Femur (tissue), 1 donor: ENCODE results near the gene CARS2.
"Not testable (repeated sequence)": the region's sequence is repeated elsewhere in the genome, so short reads cannot be mapped to it uniquely, and the experiment has no call there.

ENCODE experiments used
- DNase-seq: peaks from one replicate; pipeline ENCODE4 v3.0.0-alpha.2; 2017

Gene CARS2

GRCh38 chr13:110680852-110681251 lies 25.1 kb downstream of the CARS2 start:
- no peak for DNase-seq

GRCh38 chr13:110677731-110678545 lies 28.0 kb downstream of the CARS2 start:
- DNase-seq, result no peak

GRCh38 chr13:110676595-110677587 lies 29.0 kb downstream of the CARS2 start:
- no peak for DNase-seq

GRCh38 chr13:110669814-110670213 lies 36.1 kb downstream of the CARS2 start:
- not testable (repeated sequence) for DNase-seq

GRCh38 chr13:110669036-110669435 lies 36.9 kb downstream of the CARS2 start:
- DNase-seq, result no peak

- no peak for DNase-seq
These were observed 39.7 kb downstream of the CARS2 start for GRCh38 chr13:110666255-110666533.

DNA sequence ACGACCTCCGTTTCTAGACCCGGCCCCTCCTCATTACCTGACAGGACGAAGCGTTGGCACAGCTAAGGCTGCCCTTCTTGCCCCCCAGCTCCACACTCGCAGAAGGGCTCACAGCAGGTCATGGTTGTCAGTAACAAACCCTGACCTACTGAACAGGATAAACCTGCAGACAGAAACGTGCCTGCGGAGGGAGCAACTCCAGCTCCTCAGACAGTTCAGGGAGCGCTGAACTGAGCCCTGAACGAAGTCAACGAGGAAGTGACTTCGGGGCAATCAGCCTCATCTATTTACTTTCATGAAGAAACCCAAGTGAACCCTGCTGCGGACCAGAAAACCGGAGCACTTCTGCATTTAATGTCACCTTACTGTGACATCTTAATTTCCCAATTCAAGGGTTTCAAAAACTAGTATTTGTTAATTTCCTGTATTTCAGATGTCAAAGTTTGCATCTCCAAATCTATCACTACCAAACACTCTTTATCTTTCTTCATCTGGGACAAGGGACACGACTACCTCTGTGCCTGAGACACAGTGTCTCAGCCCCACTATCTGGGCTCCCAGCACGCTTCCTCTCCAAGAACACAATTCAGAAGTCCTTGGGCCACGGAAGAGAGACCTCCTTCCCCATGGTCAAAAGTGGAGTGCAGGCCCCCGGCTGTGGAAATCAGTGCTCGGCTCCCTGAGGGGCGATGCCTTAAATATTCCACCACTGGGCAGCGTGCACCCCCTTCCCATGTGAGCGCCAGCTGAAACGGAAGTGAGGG lies 40.2 kb downstream of the CARS2 start:
- no peak for DNase-seq

GRCh38 chr13:110664673-110665072 lies 41.2 kb downstream of the CARS2 start:
- no peak for DNase-seq

DNA sequence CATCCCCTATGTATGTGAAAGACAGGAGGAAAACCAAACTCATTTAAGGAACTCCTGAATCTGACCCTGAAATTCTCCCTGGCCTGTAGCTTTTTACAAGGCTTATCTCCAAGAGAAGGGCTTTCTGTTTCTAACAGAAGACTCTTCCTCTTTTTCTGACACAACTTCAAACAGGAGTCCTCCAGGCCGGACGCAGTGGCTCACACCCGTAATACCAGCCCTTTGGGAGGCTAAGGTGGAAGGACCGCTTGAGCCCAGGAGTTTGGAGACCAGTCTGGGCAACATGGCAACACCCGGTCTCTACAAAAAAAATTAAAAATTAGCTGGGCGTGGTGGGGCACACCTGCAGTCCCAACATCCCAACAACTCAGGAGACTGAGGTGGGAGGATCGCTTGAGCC lies 41.9 kb downstream of the CARS2 start:
- no peak for DNase-seq

DNA sequence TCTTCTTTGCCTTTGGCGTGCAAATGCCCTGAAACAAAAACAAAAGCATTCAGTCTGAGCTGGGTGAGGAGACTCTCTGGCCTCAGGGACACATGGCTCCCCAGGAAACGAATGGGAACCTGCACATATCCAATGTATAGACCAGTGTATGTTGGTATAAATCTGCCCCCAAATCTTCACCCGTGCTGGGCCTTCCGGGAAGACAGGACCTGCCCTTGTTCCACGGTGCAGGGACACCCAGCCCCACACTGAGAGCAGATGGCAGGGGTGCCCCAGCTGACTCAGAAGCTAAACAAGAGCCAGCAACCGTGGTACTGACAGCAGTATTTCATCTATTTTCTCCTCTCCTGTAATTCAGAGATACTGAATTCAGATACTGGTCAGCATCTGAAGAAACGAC lies 42.4 kb downstream of the CARS2 start:
- DNase-seq, result no peak

- DNase-seq, result no peak
These were observed 43.0 kb downstream of the CARS2 start for GRCh38 chr13:110662777-110663443.

DNA sequence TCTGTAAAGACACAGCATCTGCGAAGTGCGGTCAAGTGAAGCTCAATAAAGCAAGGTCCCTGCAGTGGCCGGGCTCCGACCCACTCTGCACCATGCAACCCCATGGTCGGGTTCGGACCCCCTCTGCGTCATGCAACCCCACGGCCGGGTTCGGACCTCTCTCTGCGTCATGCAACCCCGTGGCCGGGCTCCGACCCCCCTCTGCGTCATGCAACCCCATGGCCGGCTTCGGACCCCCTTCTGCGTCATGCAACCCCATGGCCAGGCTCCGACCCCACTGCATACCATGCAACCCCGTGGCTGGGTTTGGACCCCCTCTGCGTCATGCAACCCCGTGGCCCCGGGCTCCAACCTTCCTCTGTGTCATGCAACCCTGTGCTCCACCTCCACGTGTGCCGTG lies 43.8 kb downstream of the CARS2 start:
- DNase-seq, result no peak

GRCh38 chr13:110661256-110661655 lies 44.7 kb downstream of the CARS2 start:
- no peak for DNase-seq

DNA sequence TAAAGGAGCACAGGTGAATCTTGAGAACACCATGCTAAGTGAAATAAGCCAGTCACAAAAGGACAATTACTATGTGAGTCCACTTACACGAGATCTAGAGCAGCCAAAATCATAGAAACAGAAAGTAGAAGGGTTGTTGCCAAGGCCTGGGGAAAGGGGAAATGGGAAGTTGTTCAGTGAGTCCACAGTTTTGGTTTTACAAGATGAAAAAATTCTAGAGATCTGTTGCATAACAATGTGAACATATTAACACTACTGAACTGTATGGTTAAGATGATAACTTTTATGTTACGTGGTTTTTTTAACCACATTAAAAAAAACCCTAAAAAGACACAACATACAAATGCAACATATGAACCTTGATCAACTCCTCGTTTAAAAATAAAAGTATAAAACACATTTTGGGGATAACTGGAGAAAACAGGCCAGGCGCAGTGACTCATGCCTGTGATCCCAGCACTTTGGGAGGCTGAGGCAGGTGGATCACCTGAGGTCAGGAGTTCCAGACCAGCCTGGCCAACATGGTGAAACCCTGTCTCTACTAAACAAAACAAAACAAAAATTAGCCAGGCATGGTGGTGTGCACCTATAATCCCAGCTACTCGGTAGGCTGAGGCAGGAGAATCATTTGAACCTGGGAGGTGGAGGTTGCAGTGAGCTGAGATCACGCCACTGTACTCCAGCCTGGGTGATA lies 47.6 kb downstream of the CARS2 start:
- not testable (repeated sequence) for DNase-seq

- DNase-seq, result no peak
These were observed 48.7 kb downstream of the CARS2 start for GRCh38 chr13:110657196-110657595.

GRCh38 chr13:110653851-110654250 lies 52.1 kb downstream of the CARS2 start:
- no peak for DNase-seq

DNA sequence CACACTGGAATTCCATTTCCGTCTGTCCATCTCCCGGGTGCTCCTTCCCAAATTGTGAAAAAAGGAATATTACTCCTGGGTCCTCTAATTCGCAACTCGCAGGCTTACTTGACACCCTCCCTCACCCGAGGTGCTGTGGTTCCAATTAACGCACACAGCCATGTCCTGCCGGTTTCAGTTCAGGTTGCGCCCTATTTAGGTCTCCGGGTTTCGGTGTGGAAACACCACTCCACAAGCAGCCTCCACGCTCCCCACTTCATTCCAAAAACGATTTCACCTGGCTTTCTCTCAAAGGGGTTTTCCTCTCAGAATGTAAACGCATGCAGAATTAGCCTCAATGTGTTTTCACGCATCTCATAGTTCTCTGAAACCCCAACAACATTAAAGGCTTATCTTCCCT lies 52.6 kb downstream of the CARS2 start:
- no peak for DNase-seq

DNA sequence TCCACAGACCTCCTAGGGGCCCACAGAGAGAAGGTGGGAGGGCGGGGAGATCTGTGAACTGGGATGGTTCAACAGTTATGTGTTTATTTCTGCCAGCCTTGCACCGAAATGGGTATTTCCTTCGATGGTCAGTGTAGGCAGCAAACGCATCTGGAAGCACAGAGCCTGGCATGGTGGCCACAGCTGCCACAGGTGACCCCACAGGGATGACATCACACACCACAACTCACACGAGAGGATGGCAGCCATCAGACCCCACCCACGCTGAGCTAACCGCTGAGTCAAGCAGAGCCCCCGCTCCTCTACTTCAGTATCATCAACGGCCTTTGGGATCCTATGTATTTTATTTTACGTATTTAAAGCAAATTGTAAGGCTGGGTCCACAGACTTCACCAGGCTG lies 53.2 kb downstream of the CARS2 start:
- DNase-seq, result no peak

DNA sequence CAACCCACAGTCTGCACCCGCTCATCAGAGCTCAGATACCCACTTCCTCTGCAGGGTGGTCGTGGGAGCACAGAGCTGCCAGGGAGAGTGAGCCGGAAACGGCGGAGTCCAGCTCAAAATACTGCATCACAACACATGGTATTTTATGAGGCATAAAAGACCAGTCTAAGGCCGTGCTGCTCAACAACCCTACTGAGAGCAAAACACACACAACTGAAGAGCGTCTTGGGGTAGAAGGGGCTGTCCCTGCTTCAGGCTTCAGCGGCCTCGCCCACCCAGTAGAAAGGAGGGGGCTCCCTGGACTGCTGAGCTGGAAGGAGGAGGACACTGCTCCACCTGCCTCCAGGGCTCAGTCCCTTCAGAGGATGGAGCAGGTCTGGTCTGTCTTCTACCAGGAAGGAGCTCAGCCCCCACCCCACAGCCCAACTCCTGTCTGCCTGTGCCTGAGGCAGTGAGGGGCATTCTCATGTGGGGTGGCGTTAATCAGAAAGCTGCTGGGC lies 53.6 kb downstream of the CARS2 start:
- peak; percentile 12 for DNase-seq

DNA sequence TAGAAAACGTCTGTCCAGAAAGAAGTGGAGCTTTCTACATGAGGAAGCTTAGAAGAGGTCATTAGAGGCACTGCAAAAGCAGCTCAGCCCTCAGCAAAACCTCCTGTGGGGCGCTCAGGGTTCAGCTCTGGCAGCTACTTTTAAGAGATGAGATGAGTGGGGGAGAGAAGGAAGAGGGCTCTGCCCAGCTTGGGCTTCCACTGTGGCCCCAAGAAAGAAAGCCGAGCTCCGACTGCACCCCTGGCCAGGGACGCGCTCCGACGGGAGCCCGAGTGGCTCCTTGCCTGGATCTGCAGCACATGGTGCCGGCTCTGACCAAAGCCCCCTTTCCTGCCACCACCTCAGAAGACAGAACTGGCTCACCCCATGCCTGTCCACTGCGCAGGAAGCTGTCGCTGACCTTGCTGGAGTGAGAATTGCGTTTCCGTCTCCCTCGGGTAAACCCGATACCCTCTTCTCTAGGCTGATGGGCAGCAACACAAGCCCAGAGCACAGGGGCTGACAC lies 54.1 kb downstream of the CARS2 start:
- DNase-seq, result no peak

DNA sequence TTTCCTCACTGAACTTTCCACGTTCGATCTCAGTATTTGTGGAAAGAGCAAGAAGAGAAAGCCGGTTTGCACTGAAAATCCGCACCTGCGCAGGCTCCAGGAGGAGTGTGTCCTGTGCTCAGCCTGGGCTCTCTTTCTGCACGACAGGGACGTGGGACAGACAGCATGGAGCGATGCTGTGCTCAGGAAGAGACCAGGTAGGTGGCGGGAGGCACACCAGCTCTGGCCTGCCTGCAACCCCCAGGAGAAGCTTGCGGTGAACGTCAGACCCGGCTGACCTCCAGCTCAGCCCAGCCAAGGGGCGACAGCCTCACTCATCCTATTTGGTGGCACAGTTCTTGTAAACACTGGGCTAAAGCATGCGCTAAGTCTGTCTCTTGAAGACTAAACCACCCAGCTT lies 54.6 kb downstream of the CARS2 start:
- DNase-seq, result no peak

DNA sequence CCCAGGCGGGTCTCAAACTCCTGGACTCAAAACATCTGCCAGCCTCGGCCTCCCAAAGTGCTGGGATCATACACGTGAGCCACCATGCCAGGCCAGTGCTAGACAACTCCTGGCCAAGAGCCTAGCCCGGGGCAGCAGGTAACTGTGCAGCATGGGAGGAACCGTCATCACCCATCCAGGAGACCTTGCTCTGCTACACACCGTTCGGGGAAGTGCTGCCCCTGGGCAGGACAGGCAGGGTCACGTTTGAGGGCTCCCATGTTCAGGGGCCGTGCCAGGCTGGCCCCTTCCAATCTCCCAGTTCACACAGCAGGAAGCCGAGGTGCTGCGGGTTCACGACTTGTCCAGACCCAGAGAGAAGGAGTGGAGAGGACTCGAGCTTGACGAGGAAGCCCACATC lies 55.5 kb downstream of the CARS2 start:
- no peak for DNase-seq
